ENCODE data around the gene TBP.
"Not testable (repeated sequence)": the region's sequence is repeated elsewhere in the genome, so short reads cannot be mapped to it uniquely, and the experiment has no call there.

TBP gene

DNA sequence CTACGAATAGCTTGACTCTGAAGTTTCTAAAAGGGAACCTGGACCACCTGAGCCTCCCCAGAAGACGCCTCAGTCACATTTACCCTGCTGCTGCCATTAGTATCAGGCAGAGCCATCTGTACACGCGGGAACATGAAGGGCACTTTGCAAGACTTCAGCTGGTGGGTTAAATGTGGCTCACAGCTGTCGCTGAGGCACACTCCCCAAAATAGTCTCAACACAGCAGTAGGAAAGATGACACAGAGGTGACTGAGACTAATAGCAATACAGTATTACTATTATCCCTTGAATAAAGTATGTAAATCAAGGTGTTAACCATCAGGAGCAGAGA is 30.0 kb upstream of the TBP start:
- H3K4me3 ChIP-seq (ENCODE audit: low read depth, low read length), result no peak overlapping the region
- in situ Hi-C loops (cut with HindIII; ENCODE audit: low sequenced_read_pairs), result no loop called here
- DNase-seq (ENCODE audit: low read depth), result no peak
- TF ChIP-seq, protein P1, sequence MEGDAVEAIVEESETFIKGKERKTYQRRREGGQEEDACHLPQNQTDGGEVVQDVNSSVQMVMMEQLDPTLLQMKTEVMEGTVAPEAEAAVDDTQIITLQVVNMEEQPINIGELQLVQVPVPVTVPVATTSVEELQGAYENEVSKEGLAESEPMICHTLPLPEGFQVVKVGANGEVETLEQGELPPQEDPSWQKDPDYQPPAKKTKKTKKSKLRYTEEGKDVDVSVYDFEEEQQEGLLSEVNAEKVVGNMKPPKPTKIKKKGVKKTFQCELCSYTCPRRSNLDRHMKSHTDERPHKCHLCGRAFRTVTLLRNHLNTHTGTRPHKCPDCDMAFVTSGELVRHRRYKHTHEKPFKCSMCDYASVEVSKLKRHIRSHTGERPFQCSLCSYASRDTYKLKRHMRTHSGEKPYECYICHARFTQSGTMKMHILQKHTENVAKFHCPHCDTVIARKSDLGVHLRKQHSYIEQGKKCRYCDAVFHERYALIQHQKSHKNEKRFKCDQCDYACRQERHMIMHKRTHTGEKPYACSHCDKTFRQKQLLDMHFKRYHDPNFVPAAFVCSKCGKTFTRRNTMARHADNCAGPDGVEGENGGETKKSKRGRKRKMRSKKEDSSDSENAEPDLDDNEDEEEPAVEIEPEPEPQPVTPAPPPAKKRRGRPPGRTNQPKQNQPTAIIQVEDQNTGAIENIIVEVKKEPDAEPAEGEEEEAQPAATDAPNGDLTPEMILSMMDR (IDR thresholded peaks at IDR 0.05; ENCODE audit: low read depth, low read length, missing control alignments), result no peak

- in situ Hi-C loops (cut with HindIII; ENCODE audit: low sequenced_read_pairs), result no loop called here
- DNase-seq (ENCODE audit: low read depth), result no peak
- H3K4me3 ChIP-seq (ENCODE audit: low read depth, low read length), result no peak overlapping the region
- TF ChIP-seq, protein P1 (IDR thresholded peaks at IDR 0.05; ENCODE audit: low read depth, low read length, missing control alignments), result no peak
These were observed 28.4 kb upstream of the TBP start for GRCh38 chr6:170525795-170526194.

GRCh38 chr6:170527995-170528394 is 26.2 kb upstream of the TBP start:
- H3K4me3 ChIP-seq (ENCODE audit: low read depth, low read length); in situ Hi-C loops (cut with HindIII; ENCODE audit: low sequenced_read_pairs); DNase-seq (ENCODE audit: low read depth): not testable (repeated sequence)

DNA sequence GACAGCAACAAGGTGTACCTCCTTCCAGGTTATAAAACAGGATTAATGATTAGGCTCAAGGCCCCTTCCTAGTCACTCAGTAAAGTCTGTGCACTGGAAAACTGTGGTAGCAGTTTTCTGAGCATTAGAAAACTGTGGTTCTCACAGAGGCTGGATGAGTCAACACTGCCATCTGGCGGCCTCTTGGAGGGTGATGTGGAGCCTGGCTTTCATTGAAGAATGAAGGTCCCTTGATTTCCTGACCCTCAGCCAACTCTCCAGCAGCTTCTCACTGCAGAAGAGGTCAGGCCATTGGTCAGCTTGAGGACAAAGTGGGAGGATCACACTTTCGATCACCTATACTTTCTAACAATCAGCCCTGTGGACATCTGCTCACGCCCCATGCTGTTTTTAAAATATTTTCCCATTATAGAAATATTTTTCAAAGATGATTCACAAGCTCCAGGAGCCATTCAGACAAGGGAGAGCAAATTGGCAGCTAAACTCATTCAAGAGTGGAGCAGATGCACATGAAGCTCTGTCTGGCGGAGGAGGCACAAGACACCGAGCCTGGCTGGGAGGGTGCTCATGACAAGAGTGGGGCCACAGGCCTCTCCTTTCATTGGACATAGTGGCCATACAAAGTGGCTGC is 24.2 kb upstream of the TBP start:
- peak; percentile 70 for DNase-seq (ENCODE audit: low read depth)
- TF ChIP-seq, protein P1 (IDR thresholded peaks at IDR 0.05; ENCODE audit: low read depth, low read length, missing control alignments), result peak; percentile 96
- H3K4me3 ChIP-seq (ENCODE audit: low read depth, low read length), result no peak overlapping the region
- in situ Hi-C loops (cut with HindIII; ENCODE audit: low sequenced_read_pairs), result no loop called here

DNA sequence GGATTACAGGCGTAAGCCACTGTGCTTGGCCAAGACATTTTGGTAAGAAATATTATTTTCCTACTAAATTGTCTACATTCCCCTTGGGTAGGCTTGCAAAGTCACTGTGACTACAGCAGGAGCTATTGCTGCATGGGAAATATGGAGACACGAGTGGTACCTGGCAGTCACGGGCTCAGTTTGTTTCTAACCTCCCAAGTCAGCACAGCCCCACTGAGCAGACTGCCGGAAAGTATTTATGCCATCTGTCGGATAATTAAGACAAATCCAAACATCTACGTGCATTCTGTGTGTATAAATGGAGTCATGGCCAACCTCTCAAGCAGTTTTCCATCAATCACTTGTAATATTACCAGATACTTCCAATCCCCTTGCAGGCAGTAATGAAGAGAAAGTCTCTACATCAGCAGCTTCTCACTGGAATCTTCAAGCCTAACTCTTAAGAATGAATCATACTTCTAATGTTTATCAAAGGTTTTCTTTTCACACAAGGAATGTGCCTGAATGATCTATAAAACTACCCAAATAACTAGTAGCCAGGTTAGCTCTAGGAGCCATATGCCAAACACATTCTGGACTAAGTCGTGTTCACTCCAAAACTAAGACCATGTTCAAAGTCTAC is 21.2 kb upstream of the TBP start:
- in situ Hi-C loops (cut with HindIII; ENCODE audit: low sequenced_read_pairs), result no loop called here
- no peak overlapping the region for H3K4me3 ChIP-seq (ENCODE audit: low read depth, low read length)
- DNase-seq (ENCODE audit: low read depth), result no peak
- TF ChIP-seq, protein P1 (IDR thresholded peaks at IDR 0.05; ENCODE audit: low read depth, low read length, missing control alignments), result no peak

GRCh38 chr6:170533792-170534191 is 20.4 kb upstream of the TBP start:
- no peak for DNase-seq (ENCODE audit: low read depth)
- H3K4me3 ChIP-seq (ENCODE audit: low read depth, low read length), result no peak overlapping the region
- TF ChIP-seq, protein P1 (IDR thresholded peaks at IDR 0.05; ENCODE audit: low read depth, low read length, missing control alignments), result no peak
- in situ Hi-C loops (cut with HindIII; ENCODE audit: low sequenced_read_pairs), result no loop called here

DNA sequence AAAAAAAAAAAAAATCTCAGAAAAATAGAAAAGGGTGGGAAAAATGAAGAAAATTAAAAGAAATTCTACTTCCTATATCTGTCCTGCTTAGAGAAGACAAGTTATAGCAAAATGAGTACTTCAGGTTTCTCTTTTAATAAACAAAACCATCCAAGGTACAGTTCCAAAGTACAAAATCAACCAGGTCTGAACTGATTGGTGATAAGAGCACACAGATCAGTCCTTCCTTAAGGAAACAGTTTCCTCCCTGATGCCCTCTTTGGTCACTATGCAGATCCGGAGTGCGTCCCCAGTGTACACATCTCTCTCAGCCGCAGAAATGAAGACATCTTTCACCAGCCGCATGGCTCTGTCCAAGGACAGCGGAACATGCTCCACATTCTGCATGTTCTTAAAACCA is 19.2 kb upstream of the TBP start:
- H3K4me3 ChIP-seq (ENCODE audit: low read depth, low read length), result no peak overlapping the region
- TF ChIP-seq, protein P1 (IDR thresholded peaks at IDR 0.05; ENCODE audit: low read depth, low read length, missing control alignments), result no peak
- no peak for DNase-seq (ENCODE audit: low read depth)
- in situ Hi-C loops (cut with HindIII; ENCODE audit: low sequenced_read_pairs), result no loop called here

Data from astrocyte of the cerebellum (primary cell).